Measurements from ENCODE around the gene ZGPAT.

DNA sequence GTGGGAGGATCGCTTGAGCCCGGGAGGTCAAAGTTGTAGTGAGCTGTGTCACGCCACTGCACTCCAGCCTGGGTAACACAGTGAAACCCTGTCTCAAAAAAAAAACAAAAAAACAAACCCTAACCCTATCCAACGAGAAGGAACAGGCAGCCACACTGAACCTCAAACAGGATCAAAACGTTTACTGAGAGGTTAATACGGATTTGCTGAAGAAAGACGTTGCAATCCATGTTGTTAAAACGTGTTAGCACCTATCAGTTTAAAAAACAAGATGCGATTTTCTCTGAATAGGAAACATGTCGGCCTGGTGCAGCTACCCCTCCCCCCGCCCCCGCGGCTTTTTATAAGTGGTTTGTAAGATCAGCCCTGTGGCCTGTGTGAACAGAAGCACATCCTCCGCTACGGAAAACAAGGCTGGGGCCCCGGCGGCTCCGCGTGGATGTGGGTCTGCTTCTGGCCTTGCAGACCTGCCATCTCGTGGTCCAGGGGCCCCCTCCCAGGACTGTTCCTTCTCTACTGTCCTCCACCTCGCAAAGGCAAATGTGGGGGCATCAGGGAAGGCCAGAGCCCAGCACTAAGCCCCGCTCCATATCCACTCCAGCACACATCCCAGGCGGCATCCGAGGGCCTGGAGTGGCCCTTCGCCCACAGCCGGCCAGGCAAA is 43.1 kb downstream of the ZGPAT start:
- TF ChIP-seq ZNF274 (IDR thresholded peaks at IDR 0.05; ENCODE audit: low read depth, low read length): no peak
- no peak for TF ChIP-seq YY1 (IDR thresholded peaks at IDR 0.05; ENCODE audit: insufficient read depth, insufficient read length)
